ENCODE data around the gene RPL11.
"Not testable (repeated sequence)": the region's sequence is repeated elsewhere in the genome, so short reads cannot be mapped to it uniquely, and the experiment has no call there.

Gene RPL11

GRCh38 chr1:23691499-23692307 is at the start of gene RPL11:
RPL11 (plus strand) TSS chr1:23691806; CDS start chr1:23691824, 18 bp downstream.
- peak; percentile 86 for DNase-seq

GRCh38 chr1:23643736-23644554 is 47.7 kb upstream of the RPL11 start:
- no peak for DNase-seq

DNA sequence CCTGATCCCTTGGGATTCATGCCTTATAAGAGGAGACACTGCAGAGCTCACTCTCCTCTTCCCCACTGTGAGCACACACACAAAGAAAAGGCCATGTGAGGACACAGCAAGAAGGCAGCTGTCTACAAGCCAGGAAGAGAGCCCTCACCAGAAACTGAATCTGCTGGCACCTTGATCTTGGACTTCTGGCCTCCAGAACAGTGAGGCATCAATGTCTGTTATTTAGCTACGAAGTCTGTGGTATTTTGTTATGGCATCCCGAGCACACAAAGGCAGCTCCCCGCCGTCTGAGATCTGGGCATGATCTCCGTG is 47.1 kb upstream of the RPL11 start:
- no peak for DNase-seq

- DNase-seq, result no peak
These were observed 46.3 kb upstream of the RPL11 start for GRCh38 chr1:23645338-23645737.

DNA sequence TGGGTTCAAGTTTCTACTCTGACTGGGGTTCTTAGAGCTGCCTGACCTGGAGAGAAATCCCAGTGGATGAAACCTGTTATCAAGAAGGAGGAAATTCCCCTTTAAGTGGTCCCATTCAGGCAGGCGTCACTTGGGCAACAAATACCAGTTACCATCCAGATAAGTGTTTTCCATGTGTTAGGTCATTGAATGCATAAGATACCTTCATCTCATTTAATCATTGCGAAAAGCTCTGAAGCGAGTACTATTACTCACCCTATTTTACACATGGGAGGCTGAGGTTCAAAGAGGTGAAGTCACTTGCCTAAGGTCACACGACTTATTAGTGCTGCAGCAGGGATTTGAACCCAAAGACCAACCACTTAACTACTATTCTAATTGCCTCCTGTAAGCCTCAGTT is 45.5 kb upstream of the RPL11 start:
- DNase-seq, result no peak

DNA sequence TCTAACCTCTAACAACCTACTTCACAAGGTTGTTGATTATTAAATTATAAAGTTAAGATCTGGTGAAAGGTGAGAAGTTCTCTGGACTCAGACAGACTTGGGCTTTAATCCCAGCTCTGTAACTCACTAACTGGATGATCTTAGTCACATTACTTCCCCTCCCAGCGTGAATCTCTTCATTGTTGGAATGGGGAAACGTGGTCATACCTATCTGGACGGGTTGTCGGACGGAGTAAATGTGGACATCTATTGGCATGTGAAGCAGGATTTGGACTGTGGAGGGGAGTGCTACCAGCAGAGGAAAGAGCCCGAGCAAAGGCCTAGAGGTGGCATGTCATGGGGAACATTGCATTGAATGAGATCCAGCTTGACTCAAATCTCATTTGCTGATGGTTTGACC is 45.1 kb upstream of the RPL11 start:
- DNase-seq, result no peak

GRCh38 chr1:23648576-23648975 is 43.0 kb upstream of the RPL11 start:
- no peak for DNase-seq

- not testable (repeated sequence) for DNase-seq
These were observed 42.4 kb upstream of the RPL11 start for GRCh38 chr1:23649157-23649556.

DNA sequence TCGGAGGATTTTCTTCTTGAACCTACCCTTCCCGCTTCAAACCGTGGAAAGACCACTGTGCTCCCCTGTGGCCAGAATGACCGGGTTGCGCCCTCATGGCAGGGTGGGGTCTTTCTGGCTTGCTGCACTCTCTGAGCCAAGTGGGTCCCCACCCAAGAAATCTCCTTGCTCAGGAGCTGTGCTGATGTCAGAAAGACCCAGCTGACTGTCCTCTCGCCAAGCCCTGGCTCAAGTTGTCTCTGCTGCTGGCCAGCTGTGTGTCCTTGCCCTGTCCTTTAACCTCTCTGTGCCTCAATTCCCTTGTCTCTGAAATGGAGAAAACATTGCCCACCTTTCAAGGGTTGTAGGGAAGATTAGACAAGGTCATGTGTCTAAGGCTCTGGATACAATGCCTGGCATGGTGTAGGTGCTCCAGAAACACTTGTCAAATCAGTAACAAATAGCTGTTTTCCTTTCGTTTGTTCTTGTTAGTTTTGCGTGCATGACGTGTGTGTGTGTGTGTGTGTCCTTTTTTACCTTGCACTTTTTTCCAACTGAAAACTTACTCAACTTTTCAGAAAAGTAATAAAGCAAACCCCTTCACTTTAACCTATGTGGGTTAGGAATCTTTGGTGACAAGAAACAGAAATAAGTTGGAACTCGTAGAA is 41.1 kb upstream of the RPL11 start:
- DNase-seq, result no peak

GRCh38 chr1:23651069-23651808 is 40.4 kb upstream of the RPL11 start:
- no peak for DNase-seq

- DNase-seq, result peak; percentile 7
These were observed 33.8 kb upstream of the RPL11 start for GRCh38 chr1:23657659-23658275.

DNA sequence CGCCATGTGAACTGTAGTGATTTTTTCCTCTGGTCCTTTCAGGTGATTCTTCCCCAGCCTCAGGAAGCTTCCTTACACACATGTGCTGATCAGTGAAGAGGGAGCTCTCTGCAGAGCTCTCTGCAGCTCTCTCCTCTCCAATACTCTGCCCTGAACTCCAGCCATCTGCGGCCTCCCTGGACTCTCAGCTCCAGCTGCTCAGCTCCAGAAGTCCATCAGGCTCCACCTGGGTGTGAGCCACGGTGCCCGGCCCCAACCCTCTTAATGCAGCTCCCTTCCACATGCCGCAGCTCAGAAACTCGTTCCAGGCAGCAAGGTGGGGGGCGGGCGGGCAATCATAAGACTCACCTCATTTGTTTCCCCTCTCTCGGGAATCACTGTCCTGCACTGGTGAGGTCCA is 30.9 kb upstream of the RPL11 start:
- no peak for DNase-seq

GRCh38 chr1:23661887-23662286 is 29.7 kb upstream of the RPL11 start:
- DNase-seq, result no peak

DNA sequence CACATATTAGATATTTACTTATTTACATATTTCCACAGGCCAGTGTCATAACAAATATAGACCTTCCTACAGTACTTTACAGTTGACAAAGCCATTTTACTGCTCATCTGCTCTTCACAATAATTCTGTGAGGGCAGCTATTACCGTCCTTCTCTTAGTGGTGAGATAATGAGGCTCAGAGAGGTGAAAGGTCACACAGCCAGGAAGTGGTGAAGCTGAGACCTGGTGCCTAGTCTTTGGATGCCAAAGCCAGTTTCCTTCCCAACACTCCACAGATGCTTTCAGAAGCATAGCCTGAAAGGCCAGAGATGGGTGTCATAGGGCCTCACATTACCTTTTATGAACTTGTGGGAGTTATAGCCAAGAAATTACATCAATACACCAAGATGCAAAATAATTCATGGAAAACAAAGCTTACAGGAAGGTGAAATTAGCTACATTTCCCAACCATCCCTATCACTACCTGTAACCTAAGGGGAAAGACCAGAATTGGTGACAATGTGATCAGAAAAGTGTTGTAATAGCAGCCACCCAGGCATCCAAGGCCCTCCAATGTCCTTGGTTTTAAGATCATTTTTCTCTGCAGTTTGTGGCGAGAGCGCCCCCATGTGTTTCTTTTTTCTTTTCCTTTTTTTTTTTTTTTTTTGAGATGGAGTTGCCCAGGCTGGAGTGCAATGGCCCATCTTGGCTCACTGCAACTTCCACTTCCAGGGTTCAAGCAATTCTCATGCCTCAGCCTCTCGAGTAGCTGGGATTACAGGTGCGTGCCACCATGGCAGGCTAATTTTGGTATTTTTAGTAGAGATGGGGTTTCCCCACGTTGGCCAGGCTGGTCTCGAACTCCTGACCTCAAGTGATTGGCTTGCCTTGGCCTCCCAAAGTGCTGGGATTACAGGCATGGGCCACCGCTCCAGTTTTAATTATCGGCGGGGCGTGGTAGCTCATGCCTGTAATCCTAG is 26.5 kb upstream of the RPL11 start:
- DNase-seq, result no peak

GRCh38 chr1:23667411-23667810 is 24.2 kb upstream of the RPL11 start:
- DNase-seq, result no peak

DNA sequence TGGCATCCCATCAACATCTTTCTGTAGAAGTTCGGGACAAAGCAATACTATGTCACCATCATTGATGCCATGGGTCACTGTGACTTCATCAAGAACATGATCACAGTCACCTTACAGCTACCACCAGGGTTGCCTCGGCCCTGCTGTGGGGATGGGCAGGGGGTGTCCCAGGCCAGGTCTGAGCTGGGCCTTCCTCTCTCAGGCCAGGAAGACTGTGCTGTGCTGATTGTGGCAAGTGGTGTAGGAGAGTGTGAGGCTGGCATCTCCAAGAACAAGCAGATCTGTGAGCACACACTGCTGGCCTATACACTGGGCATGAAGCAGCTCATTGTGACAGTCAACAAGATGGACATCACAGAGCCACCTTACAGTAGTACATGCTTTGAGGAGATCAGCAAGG is 20.9 kb upstream of the RPL11 start:
- no peak for DNase-seq

- DNase-seq, result no peak
These were observed 18.4 kb upstream of the RPL11 start for GRCh38 chr1:23673086-23673813.

DNA sequence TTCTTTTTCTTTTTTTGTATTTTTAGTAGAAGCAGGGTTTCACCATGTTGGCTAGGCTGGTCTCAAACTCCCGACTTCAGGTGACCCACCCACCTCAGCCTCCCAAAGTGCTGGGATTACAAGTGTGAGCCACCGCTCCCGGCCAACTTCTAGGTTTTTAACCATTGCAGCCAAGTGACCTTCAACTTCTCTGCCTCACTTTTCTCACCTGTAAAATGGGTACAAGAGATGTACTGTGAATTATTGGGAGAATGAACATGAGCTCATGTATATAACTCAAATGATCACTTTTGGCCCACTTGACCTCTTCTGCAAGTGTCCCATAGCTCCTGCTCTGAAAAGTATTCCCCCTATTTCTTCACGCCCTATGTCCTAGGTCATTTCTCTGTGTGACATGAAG is 11.8 kb upstream of the RPL11 start:
- DNase-seq, result no peak

- DNase-seq, result no peak
These were observed 8.7 kb upstream of the RPL11 start for GRCh38 chr1:23682946-23683345.

- no peak for DNase-seq
These were observed 7.2 kb upstream of the RPL11 start for GRCh38 chr1:23684415-23684814.

DNA sequence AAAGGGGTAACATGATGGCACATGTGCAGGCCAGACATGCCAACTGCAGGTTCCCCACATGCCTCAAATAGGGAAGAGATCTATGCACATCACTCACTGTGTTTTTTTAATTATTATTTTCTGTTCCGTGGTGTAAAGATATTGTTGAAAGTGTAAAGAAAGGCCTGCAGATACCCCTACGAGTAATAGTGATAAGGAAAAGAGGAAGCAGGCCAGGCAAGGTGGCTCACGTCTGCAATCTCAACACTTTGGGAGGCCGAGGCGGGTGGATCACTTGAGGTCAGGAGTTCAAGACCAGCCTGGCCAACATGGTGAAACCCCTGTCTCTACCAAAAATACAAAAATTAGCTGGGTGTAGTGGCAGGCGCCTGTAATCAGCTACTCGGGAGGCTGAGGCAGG is 6.4 kb upstream of the RPL11 start:
- not testable (repeated sequence) for DNase-seq
